Thoracic aorta endothelial cell (primary cell): ENCODE results near the gene SLC24A3. TPM values are rescaled to one million over a fixed set of nuclear protein-coding genes. Genes with fewer than 3 reads are reported as not detected.

Experiments used
- total RNA-seq: library from RNA; depleted of rRNA; stranded (reverse); fragments of >200 nt; gene quantifications from 2 replicates; pipeline ENCODE4 v1.2.3, GENCODE V29; 2012

The SLC24A3 gene
- not detected in 2 replicates for total RNA-seq

GRCh38 chr20:19212469-19212815 lies at the start of gene SLC24A3:
TSS of gene SLC24A3 (plus strand) at chr20:19212642.

DNA sequence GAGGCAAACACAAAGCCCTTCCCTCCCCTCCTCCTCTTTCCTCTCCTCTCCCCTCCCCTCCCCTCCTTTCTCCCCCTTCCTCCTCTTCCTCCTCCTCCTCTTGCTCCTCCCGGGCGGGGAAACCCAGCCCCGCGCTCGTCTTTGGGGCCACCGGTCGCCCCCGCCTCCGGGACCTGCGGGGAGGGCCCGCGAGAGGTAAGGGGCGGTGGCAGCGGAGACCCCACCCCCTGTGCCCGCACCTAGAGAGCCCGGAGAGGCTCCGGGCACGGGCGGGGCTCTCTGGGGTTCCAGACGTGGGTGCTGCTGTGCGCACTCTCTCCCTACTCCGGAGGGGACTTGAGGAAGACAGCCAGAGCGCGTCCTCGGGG lies 545.7 kb downstream of the SLC24A3 start, which contains the start of gene RIN2:
Gene RIN2 (plus strand): TSS at position 126 of the 368 bp plus-strand sequence. CDS start 131,344 bp downstream, outside the sequence.

